Measurements from ENCODE around the gene PTPRU.

PTPRU gene

DNA sequence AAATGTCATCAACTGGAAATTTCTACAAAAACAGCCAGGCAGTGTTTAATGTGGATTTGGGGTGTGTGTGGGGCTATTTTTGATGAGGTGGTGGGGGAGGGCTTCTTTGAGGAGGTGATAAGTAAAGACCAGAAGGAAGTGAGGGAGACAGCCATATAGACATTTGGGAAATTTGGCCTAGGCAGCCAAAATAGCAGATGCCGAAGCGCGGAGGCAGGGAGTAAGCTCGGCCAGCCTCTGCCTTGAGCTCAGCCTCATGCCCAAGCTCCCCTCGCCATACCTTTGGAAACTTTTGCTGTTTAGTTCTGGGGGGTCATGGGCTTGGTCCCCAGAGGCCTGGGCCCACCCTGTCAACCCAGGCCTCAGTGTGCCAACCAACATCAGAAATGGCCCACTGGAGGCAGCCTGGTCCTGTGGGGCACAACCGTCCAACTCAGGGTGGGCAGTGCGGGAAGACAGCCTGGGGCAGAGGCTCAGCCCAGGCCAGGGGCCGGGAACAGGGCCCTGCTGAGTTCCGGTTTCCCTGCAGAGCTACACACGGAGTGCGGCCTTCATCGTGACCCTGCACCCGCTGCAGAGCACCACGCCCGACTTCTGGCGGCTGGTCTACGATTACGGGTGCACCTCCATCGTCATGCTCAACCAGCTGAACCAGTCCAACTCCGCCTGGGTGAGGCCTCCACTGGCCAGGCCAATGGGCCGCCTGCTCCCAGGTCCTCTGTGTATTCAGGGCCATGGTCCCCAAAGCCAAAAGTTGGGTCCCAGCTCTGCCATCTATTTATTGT, 84.0 kb downstream of the PTPRU start:
- H3K27ac ChIP-seq: no peak overlapping the region
- no peak overlapping the region for H3K4me3 ChIP-seq (ENCODE audit: low read depth, low read length)
- peaks cover 13% of the 10 kb centered on the region for H3K36me3 ChIP-seq
- no peak for DNase-seq
- TF ChIP-seq, protein P1, sequence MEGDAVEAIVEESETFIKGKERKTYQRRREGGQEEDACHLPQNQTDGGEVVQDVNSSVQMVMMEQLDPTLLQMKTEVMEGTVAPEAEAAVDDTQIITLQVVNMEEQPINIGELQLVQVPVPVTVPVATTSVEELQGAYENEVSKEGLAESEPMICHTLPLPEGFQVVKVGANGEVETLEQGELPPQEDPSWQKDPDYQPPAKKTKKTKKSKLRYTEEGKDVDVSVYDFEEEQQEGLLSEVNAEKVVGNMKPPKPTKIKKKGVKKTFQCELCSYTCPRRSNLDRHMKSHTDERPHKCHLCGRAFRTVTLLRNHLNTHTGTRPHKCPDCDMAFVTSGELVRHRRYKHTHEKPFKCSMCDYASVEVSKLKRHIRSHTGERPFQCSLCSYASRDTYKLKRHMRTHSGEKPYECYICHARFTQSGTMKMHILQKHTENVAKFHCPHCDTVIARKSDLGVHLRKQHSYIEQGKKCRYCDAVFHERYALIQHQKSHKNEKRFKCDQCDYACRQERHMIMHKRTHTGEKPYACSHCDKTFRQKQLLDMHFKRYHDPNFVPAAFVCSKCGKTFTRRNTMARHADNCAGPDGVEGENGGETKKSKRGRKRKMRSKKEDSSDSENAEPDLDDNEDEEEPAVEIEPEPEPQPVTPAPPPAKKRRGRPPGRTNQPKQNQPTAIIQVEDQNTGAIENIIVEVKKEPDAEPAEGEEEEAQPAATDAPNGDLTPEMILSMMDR (IDR thresholded peaks at IDR 0.05; ENCODE audit: low read depth, low read length): no peak
- H3K27me3 ChIP-seq (ENCODE audit: insufficient read depth, low read depth, severe bottlenecking): no peaks in the 10 kb centered on the region
- H3K9me3 ChIP-seq (ENCODE audit: severe bottlenecking): no peaks in the 10 kb centered on the region

DNA sequence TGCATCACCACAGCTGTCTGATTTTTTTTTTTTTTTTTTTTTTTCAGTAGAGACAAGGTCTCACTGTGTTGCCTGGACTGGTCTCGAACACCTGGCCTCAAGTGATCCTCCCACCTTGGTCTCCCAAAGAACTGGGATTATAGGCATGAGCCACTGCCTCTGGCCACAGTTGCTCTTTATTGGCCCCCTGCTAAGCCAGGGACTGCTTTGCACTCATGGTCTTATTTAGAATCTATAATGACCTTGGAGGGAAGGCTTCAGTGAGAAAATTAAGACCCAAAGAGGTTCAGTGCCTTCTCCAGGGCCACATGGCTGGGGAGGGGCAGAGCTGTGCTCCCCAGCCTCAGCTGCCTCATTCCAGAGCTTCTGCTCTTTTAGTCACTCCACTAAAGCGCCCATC, 84.9 kb downstream of the PTPRU start:
- no peak for DNase-seq
- Histone ChIP-seq H3K9me3 (ENCODE audit: severe bottlenecking) (no peaks in the 10 kb centered on the region), H3K36me3 (peaks cover 6% of the 10 kb centered on the region), H3K27ac (no peak overlapping the region), H3K4me3 (ENCODE audit: low read depth, low read length) (no peak overlapping the region), H3K27me3 (ENCODE audit: insufficient read depth, low read depth, severe bottlenecking) (no peaks in the 10 kb centered on the region)
- TF ChIP-seq, protein P1 (IDR thresholded peaks at IDR 0.05; ENCODE audit: low read depth, low read length): no peak

DNA sequence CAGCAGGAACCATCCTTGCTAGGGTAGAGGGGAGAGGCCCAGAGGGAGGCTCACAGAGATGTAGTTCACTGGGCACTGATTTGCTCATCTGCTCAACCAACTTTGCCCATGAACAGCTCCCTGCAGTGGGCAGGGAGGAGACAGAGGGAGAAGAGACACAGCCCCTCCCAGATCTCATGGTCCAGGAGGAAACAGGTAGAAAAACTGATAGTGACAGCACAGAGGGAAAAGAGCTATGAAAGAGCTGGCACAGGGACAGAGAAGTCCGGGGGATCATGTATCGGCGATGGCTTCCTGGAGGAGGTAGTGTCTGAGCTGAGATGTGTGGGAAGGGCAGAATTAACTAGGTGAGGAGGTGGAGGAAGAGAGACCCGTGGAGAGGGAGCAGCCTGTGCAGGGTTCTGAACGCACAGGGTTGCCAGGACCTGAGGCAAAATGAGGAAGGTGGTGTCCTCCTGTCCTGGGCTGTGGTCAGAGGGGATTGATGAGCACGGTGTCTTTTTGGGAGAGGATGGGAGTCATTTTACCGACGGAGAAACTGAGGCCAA, 85.9 kb downstream of the PTPRU start:
- H3K9me3 ChIP-seq (ENCODE audit: severe bottlenecking): no peaks in the 10 kb centered on the region
- no peaks in the 10 kb centered on the region for H3K27me3 ChIP-seq (ENCODE audit: insufficient read depth, low read depth, severe bottlenecking)
- TF ChIP-seq, protein P1 (IDR thresholded peaks at IDR 0.05; ENCODE audit: low read depth, low read length): no peak
- DNase-seq: no peak
- no peaks in the 10 kb centered on the region; the same call in none of the 2 replicates for H3K36me3 ChIP-seq
- no peak overlapping the region for H3K27ac ChIP-seq
- H3K4me3 ChIP-seq (ENCODE audit: low read depth, low read length): no peak overlapping the region

DNA sequence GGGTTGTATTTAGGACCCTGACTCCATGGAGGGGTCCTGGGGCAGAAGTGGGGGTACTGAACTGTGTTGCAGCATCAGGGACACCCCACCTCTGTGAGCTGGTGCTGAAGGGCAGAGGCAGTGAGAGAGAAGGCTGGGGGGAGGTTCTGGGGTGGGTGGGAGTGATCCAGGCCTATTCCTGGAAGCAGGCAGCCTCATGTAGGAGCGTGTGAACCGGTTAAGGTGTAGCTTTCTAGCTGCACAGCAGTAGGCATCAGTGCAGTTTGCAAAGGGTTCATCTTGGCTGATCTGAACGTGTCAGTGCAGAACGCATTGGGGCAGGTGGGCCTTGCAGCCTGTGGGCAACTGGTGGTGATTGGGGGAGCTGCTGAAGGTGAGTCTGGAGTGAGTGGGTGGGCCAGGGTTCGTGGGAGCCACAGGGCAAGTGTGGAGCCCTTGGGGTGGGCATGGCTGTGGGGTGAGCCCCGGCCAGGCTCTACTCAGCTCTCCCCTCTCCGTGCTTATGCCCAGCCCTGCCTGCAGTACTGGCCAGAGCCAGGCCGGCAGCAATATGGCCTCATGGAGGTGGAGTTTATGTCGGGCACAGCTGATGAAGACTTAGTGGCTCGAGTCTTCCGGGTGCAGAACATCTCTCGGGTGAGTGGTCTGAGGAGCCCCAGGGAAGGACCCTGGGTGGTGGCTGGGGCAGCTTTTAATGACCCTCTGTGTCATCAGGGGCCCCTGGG, 86.7 kb downstream of the PTPRU start:
- TF ChIP-seq, protein P1 (IDR thresholded peaks at IDR 0.05; ENCODE audit: low read depth, low read length): no peak
- no peak for DNase-seq

DNA sequence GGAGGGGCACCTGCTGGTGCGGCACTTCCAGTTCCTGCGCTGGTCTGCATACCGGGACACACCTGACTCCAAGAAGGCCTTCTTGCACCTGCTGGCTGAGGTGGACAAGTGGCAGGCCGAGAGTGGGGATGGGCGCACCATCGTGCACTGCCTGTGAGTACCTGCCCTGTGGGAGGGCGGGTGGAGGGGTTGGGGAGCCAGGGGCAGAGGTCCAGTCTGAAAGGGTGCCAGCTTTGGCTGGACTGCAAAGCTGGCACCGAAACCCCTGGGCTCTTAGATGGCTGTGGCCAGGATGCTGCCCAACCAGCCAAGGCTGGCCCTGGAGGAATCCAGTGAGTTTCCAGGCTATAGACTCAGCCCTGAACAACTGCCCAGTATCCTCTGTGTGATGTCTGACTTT, 87.3 kb downstream of the PTPRU start:
- TF ChIP-seq, protein P1 (IDR thresholded peaks at IDR 0.05; ENCODE audit: low read depth, low read length): no peak
- no peaks in the 10 kb centered on the region for H3K9me3 ChIP-seq (ENCODE audit: severe bottlenecking)
- H3K36me3 ChIP-seq: no peaks in the 10 kb centered on the region; the same call in 1 of the 2 replicates
- no peak overlapping the region for H3K4me3 ChIP-seq (ENCODE audit: low read depth, low read length)
- no peak for DNase-seq
- H3K27ac ChIP-seq: no peak overlapping the region
- H3K27me3 ChIP-seq (ENCODE audit: insufficient read depth, low read depth, severe bottlenecking): no peaks in the 10 kb centered on the region

More for the DNA sequence above, 86.7 kb downstream of the PTPRU start:
- Histone ChIP-seq H3K36me3 (no peaks in the 10 kb centered on the region; the same call in 1 of the 2 replicates), H3K27ac (no peak overlapping the region), H3K27me3 (ENCODE audit: insufficient read depth, low read depth, severe bottlenecking) (no peaks in the 10 kb centered on the region), H3K9me3 (ENCODE audit: severe bottlenecking) (no peaks in the 10 kb centered on the region), H3K4me3 (ENCODE audit: low read depth, low read length) (no peak overlapping the region)
